ENCODE measurements around the gene HMCN1. TPM values are rescaled to one million over a fixed set of nuclear protein-coding genes. Genes with fewer than 3 reads are reported as not detected.
"Not testable (repeated sequence)": the region's sequence is repeated elsewhere in the genome, so short reads cannot be mapped to it uniquely, and the experiment has no call there.

HMCN1 gene
- total RNA-seq, 1 experiment from 2014 or later, result 0.31 TPM

DNA sequence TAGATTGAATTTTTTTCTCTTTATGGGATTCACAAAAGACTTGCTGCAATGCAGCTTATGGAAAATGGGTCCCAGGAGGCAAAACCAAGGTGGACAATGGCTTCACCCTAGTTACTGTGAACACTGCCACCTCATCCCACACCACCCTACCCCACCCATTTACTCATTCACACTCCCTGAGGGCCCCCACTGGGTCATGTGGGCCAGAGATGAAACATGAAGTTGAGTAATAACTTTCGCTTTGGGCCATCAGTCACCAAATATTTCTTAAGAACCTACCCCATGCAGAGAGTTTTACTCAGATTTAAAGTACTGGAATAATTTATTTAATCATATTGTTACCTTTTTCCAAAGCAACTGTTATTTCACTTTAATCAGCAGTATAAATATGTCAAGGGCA lies 449.0 kb downstream of the HMCN1 start:
- H3K4me1 ChIP-seq (replicated peaks; ENCODE audit: insufficient read depth), result peaks cover 44% of the 10 kb centered on the region
- intact Hi-C loops (cut with micrococcal nuclease; ENCODE audit: unreplicated experiment), result no loop called here
- H3K27me3 ChIP-seq (ENCODE audit: insufficient read depth, low read depth), result no peaks in the 10 kb centered on the region
- H3K4me3 ChIP-seq, result no peak overlapping the region
- ChIA-PET CTCF (no interaction called here), POLR2A (ENCODE audit: unreplicated experiment) (no interaction called here)
- no peaks in the 10 kb centered on the region for H3K9me2 ChIP-seq (ENCODE audit: insufficient read depth)
- H2AFZ ChIP-seq, result no peak overlapping the region
- H3K27ac ChIP-seq, result peak overlapping the region; percentile 62
- DNase-seq, result peak; percentile 69 to 73
- H3K4me2 ChIP-seq, result peak overlapping the region; percentile 6; the same call in 1 of the 2 replicates
- no peaks in the 10 kb centered on the region for H3K36me3 ChIP-seq (ENCODE audit: low read depth)
- peaks cover 5% of the 10 kb centered on the region; the same call in 1 of the 2 replicates for H3K9me3 ChIP-seq (ENCODE audit: insufficient read depth, low read depth)
- TF ChIP-seq EZH2 (IDR thresholded peaks at IDR 0.05; ENCODE audit: low read depth), result no peak
- TF ChIP-seq, protein P1, sequence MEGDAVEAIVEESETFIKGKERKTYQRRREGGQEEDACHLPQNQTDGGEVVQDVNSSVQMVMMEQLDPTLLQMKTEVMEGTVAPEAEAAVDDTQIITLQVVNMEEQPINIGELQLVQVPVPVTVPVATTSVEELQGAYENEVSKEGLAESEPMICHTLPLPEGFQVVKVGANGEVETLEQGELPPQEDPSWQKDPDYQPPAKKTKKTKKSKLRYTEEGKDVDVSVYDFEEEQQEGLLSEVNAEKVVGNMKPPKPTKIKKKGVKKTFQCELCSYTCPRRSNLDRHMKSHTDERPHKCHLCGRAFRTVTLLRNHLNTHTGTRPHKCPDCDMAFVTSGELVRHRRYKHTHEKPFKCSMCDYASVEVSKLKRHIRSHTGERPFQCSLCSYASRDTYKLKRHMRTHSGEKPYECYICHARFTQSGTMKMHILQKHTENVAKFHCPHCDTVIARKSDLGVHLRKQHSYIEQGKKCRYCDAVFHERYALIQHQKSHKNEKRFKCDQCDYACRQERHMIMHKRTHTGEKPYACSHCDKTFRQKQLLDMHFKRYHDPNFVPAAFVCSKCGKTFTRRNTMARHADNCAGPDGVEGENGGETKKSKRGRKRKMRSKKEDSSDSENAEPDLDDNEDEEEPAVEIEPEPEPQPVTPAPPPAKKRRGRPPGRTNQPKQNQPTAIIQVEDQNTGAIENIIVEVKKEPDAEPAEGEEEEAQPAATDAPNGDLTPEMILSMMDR (conservative IDR thresholded peaks at IDR 0.05), result no peak
- no peaks in the 10 kb centered on the region for H3K79me2 ChIP-seq (ENCODE audit: low read depth)
- peaks cover 31% of the 10 kb centered on the region for H3F3A ChIP-seq (ENCODE audit: insufficient read depth, low read depth)
- no TSS peak for BruUV-seq (replicated peaks)
- H4K20me1 ChIP-seq (ENCODE audit: insufficient read depth), result no peaks in the 10 kb centered on the region

DNA sequence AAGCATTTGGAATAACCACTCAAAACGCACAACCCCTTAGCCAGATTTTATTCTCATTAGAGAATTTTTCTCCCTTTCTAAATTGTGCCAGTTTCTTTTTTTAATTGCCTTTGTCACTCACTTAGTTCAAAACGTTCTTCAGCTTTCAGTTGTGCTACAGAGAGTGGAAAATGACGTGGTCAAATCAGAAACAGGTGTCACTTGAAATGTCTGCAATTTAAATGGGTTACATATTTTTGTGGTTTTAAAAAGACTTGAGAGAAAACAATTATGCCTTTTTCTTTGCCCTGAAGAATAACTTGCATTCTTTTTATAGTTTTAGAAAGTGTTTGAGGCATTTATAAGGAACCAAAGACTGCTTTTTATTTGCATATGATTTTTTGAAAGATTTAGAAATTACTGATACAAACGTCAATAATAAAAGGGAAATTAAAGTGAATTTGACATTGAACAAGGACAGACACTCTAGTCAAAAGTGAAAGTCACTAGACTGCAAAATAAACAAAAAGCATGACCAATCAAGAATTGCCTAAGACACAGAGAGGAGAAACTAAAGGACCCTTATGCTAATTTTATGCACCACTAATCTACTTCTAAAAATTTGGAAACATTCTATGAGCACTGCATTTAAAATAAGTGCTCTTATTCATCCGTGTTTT lies 449.9 kb downstream of the HMCN1 start:
- ChIA-PET POLR2A (ENCODE audit: unreplicated experiment) (no interaction called here), CTCF (no interaction called here)
- Histone ChIP-seq H3K4me1 (replicated peaks; ENCODE audit: insufficient read depth) (peaks cover 53% of the 10 kb centered on the region), H3K27ac (peak overlapping the region; percentile 38), H3K79me2 (ENCODE audit: low read depth) (no peaks in the 10 kb centered on the region), H3K9me3 (ENCODE audit: insufficient read depth, low read depth) (peaks cover 5% of the 10 kb centered on the region; the same call in 1 of the 2 replicates), H3K9me2 (ENCODE audit: insufficient read depth) (no peaks in the 10 kb centered on the region), H3F3A (ENCODE audit: insufficient read depth, low read depth) (peaks cover 38% of the 10 kb centered on the region), H3K4me3 (no peak overlapping the region), H4K20me1 (ENCODE audit: insufficient read depth) (no peaks in the 10 kb centered on the region), H3K27me3 (ENCODE audit: insufficient read depth, low read depth) (no peaks in the 10 kb centered on the region), H3K4me2 (no peak overlapping the region), H3K36me3 (ENCODE audit: low read depth) (no peaks in the 10 kb centered on the region), H2AFZ (no peak overlapping the region)
- DNase-seq, result no peak
- BruUV-seq (replicated peaks), result no TSS peak
- TF ChIP-seq EZH2 (IDR thresholded peaks at IDR 0.05; ENCODE audit: low read depth), result no peak
- TF ChIP-seq, protein P1 (conservative IDR thresholded peaks at IDR 0.05), result no peak
- intact Hi-C loops (cut with micrococcal nuclease; ENCODE audit: unreplicated experiment), result no loop called here

DNA sequence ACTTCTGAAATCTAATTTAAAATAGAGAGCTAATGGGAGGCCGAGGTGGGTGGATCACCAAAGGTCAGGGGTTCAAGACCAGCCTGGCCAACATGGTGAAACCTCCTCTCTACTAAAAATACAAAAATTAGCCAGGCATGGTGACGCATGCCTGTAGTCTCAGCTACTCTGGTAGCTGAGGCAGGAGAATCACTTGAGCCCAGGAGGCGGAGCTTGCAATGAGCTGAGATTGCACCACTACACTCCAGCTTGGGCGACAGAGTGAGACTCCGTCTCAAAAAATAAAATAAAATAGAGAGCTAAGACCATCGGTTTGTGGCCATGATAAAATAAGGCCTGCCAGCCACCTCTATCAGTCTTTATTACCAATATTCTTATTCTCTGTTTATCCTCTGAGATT lies 452.1 kb downstream of the HMCN1 start:
- peak overlapping the region; percentile 86 for H3K27ac ChIP-seq
- CTCF ChIA-PET; H4K20me1 ChIP-seq (ENCODE audit: insufficient read depth); H3K27me3 ChIP-seq (ENCODE audit: insufficient read depth, low read depth); H2AFZ ChIP-seq; H3K79me2 ChIP-seq (ENCODE audit: low read depth); H3K4me3 ChIP-seq; H3K36me3 ChIP-seq (ENCODE audit: low read depth); H3K9me2 ChIP-seq (ENCODE audit: insufficient read depth); BruUV-seq (replicated peaks); intact Hi-C loops (cut with micrococcal nuclease; ENCODE audit: unreplicated experiment); DNase-seq; H3K9me3 ChIP-seq (ENCODE audit: insufficient read depth, low read depth); H3K4me2 ChIP-seq: not testable (repeated sequence)
- POLR2A ChIA-PET (ENCODE audit: unreplicated experiment), result interaction anchor here (0.6 kb wide), 1 partner anchor 159 kb away, joined by 3 read pairs; no protein-coding TSS in a partner anchor
- peaks cover 60% of the 10 kb centered on the region for H3K4me1 ChIP-seq (replicated peaks; ENCODE audit: insufficient read depth)
- H3F3A ChIP-seq (ENCODE audit: insufficient read depth, low read depth), result peaks cover 45% of the 10 kb centered on the region
